Heart right ventricle (tissue), 16 donors: ENCODE data around the gene ZNF426. TPM values are rescaled to one million over a fixed set of nuclear protein-coding genes. Genes with fewer than 3 reads are reported as not detected.
A peak's percentile ranks its signal among the peaks of the same experiment; 100 is the strongest.
"Not testable (repeated sequence)": the region's sequence is repeated elsewhere in the genome, so short reads cannot be mapped to it uniquely, and the experiment has no call there.

ENCODE experiments used
- ATAC-seq, 8 donors: fragments of 200-7000 bp; cut with Tn5 transposase; one replicate each; pipeline ENCODE4 v1.9.1; 2020; ENCODE audit warnings: mild to moderate bottlenecking in 8 of 8, moderate library complexity in 8 of 8, moderate number of reproducible peaks in 1 of 8
- DNase-seq, 2 donors: peaks; one replicate each; pipeline ENCODE4 v3.0.0-alpha.2; 2020
- H3K27ac ChIP-seq, 10 donors: fragments of 200-600 bp; sonication (generic) in 2 of 10; one replicate each; pipeline versions ENCODE4 v1.5.0 to v1.8.0; 2020 to 2022; ENCODE audit warnings: mild to moderate bottlenecking in 3 of 10
- H3K27me3 ChIP-seq, 7 donors: fragments of 200-600 bp; one replicate each; pipeline ENCODE4 v1.8.0; 2021 to 2022; ENCODE audit warnings: mild to moderate bottlenecking in 2 of 7
- H3K36me3 ChIP-seq, 9 donors: fragments of 200-600 bp; sonication (generic) in 1 of 9; one replicate each; pipeline versions ENCODE4 v1.5.0 to v1.8.0; 2020 to 2022; ENCODE audit warnings: mild to moderate bottlenecking in 2 of 9
- H3K4me1 ChIP-seq, 9 donors: fragments of 200-600 bp; sonication (generic) in 1 of 9; one replicate each; pipeline versions ENCODE4 v1.5.0 to v1.8.0; 2020 to 2022; ENCODE audit warnings: mild to moderate bottlenecking in 4 of 9
- H3K4me3 ChIP-seq, 10 donors: fragments of 200-600 bp; sonication (generic) in 2 of 10; one replicate each; pipeline versions ENCODE4 v1.5.0 to v1.8.0; 2020 to 2022; ENCODE audit warnings: mild to moderate bottlenecking in 7 of 10, moderate library complexity in 2 of 10
- H3K9me3 ChIP-seq, 11 donors: fragments of 200-600 bp in 10 of 11; sonication (generic) in 2 of 11; one replicate each; pipeline versions ENCODE4 v1.5.0 to v1.8.0; 2013 to 2022; ENCODE audit warnings: mild to moderate bottlenecking in 2 of 11, control low read depth in 1 of 11, moderate library complexity in 1 of 11
- WGBS, 2 donors: extraction: QIAGEN DNeasy Blood & Tissue Kit; methylation state at CpG; one replicate each; pipeline ENCODE4 v1.1.7; 2013; ENCODE audit warnings: inconsistent platforms in 1 of 2; 5-methylcytosine and 5-hydroxymethylcytosine counted together
- intact Hi-C, 10 donors: fragments of 100-400 bp; cut with DNase I; formaldehyde crosslinking; loops; one replicate each; pipeline versions ENCODE4 v1.11.1 to v1.14.2; 2022
- long read RNA-seq, 3 donors: library from polyadenylated mRNA; unstranded; transcript quantifications; one replicate each; pipeline ENCODE4 v2.0.0, GENCODE V29; 2020 to 2021
- polyA plus RNA-seq, 2 donors: library from polyadenylated mRNA; stranded (reverse); fragments of 200-250 nt; gene quantifications; one replicate each; pipeline ENCODE4 v1.2.3, GENCODE V29; 2013
- total RNA-seq, 10 donors: library from RNA; stranded (reverse); fragmentation: NEBNext Ultra II Directional in 3 of 10; extraction: Animal tissue kit (Norgen Biotek cat#: 25700) in 3 of 10; gene quantifications; one replicate each; pipeline versions ENCODE4 v1.2.1 to v1.2.4, GENCODE V29; 2021 to 2023
- TF ChIP-seq, protein P1 (sequence below), 9 donors: fragments of 200-600 bp; sonication (generic) in 2 of 9; IDR thresholded peaks; one replicate each; pipeline versions ENCODE4 v1.5.0 to v1.8.0; 2021 to 2022; ENCODE audit warnings: antibody characterized with exemption in 9 of 9, mild to moderate bottlenecking in 5 of 9, moderate library complexity in 1 of 9
- donor health status: Arrhythmogenic right ventricular cardiomyopathy.
- donor health status: ischemic (EF 13 %, LVEDD 7.1; RV severe dilation, severe dysfunction).
- donor health status: healthy with polysubstance abuse.
- donor health status: DM: no; HTN: yes; CAD: no.
- donor health status: DM: no; HTN: no; CAD: no.
- donor health status: ischemic (EF 25% LVEDD 6.9; RV normal size, moderate dysfunction).
- donor health status: ischemic (EF 25% LVEDD 5.7; RV mildly dilated, moderate dysfunction).
- donor health status: healthy.
- donor health status: DM: yes; HTN: yes; CAD: no.
- donor health status: Ischemic cardiomyopathy.
- donor health status: ischemic (EF 35%, LVEDD 5.7; RV mildly dilated, moderate dysfunction).
- donor health status: nonischemic (EF 11% LVEDD 7.7; RV severe dilation, severe dysfunction).
- donor health status: DM: yes; HTN: yes; CAD: no.
- donor health status: PGD.
- donor health status: ischemic (EF 29% LVEDD 5.4; RV normal size, mild dysfunction).
- donor health status: nonischemic (EF 23%, LVEDD 6.1; RV moderate dilation, normal function).

The ZNF426 gene
- total RNA-seq (10 to 100 TPM; 14.7 to 20.2 (median 17.0) TPM), polyA plus RNA-seq (1 to 10 TPM; 2.6 to 2.7 TPM)
- long read RNA-seq, donor 1, full-length matches to known transcripts: 3 of 20 reads
- long read RNA-seq, donor 1, partial matches to known transcripts: 8 of 20 reads
- long read RNA-seq, donor 1, other reads (novel, unspliced or antisense): 9 of 20 reads
- long read RNA-seq, donor 2, full-length matches to known transcripts: 8 of 19 reads
- long read RNA-seq, donor 2, partial matches to known transcripts: 8 of 19 reads
- long read RNA-seq, donor 2, other reads (novel, unspliced or antisense): 3 of 19 reads
- long read RNA-seq, donor 3, full-length matches to known transcripts: 9 of 39 reads
- long read RNA-seq, donor 3, partial matches to known transcripts: 18 of 39 reads
- long read RNA-seq, donor 3, other reads (novel, unspliced or antisense): 12 of 39 reads

DNA sequence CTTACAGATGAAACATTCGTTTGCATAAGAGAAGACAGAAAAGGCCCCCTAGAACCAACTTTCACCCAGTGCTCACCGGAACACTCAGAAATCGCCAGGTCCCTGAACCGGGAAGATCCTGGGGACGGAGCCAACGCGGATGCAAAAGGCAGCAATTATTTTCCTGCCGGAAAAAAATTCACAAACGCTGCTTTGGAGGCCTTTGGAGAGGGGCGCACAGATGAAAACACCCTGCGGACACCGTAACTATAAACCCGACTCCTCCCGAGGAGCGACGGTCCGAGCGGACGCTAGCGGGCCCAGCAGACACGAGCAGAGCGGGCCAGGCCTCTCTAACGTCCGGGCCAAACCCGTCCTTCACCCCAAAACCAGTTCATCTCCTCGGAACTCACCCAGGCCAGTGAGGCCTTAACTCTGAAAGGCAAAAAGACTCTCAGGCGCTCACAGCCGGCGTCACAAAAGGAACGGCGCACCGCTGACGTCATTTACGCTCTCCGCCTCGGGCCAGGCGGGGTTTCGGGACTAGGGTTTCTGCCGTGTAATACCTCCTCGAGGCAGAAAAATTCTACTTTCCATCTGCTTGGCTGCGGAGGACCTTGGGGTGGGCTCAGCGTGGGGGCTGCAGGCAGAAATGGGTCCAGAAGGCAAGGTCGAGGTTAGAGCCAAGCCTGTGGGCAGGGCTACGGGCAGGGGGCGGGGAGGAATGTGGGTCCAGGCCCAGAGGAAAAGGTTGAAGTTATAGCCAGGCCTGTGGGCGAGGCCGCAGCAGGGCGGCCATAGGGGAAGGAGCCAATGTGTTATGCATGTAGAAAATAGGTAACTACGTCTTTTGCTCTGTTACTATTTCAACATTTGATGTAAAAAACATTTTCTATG lies at the start of gene ZNF426:
Gene ZNF426, minus strand, starts transcription at position 463 of the 876 bp plus-strand sequence. CDS start 2,413 bp downstream, outside the sequence.
- H3K4me3 ChIP-seq: peak within 1 kb of the TSS; percentile 59 to 97 (median 80)
- intact Hi-C loops: loop anchor here in 3 of 10 donors (1.0 to 10.0 kb wide), 3 partner anchors 46 to 226 kb away; partner anchors contain the start of genes ZNF121 (in 1 of the 3) and ZNF266 (in 1 of the 3)
- H3K27me3 ChIP-seq: no peaks in the 10 kb centered on the region
- ATAC-seq (peak; percentile 97 to 99 (median 98)), DNase-seq (peak; percentile 87 to 90)
- H3K4me1 ChIP-seq: peaks cover 0 to 23% (median 16%) of the 10 kb centered on the region in 9 donors
- peaks cover 3 to 38% (median 33%) of the 10 kb centered on the region in 9 donors for H3K36me3 ChIP-seq
- H3K9me3 ChIP-seq: peaks cover 0 to 39% (median 7%) of the 10 kb centered on the region in 11 donors
- TF ChIP-seq, protein P1, sequence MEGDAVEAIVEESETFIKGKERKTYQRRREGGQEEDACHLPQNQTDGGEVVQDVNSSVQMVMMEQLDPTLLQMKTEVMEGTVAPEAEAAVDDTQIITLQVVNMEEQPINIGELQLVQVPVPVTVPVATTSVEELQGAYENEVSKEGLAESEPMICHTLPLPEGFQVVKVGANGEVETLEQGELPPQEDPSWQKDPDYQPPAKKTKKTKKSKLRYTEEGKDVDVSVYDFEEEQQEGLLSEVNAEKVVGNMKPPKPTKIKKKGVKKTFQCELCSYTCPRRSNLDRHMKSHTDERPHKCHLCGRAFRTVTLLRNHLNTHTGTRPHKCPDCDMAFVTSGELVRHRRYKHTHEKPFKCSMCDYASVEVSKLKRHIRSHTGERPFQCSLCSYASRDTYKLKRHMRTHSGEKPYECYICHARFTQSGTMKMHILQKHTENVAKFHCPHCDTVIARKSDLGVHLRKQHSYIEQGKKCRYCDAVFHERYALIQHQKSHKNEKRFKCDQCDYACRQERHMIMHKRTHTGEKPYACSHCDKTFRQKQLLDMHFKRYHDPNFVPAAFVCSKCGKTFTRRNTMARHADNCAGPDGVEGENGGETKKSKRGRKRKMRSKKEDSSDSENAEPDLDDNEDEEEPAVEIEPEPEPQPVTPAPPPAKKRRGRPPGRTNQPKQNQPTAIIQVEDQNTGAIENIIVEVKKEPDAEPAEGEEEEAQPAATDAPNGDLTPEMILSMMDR (IDR thresholded peaks at IDR 0.05): peak in 1 of 9 donors; percentile 12
- H3K27ac ChIP-seq: peak within 1 kb of the TSS; percentile 92 to 98 (median 95)
- WGBS, 2 donors: 1% methylated on average over 49 of the region's 49 CpGs

DNA sequence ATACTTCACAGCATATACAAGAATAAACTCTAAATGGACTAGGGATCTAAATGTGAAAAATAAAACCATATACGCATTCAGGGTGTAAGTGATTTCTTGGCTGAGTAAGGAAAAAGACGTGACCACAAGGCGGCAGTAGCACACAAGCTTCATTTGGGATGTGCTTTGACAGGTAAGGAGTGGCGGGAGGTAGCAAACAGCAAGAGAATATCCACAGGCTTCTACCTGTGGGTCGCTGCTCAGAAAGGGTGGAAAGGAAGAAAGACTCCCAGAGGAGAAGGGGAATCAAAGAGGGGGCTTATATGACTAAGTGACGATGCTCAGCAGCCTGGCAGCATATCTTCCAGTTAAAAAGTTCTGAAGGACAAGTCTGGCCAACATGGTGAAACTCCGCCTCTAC lies 48.3 kb upstream of the ZNF426 start:
- TF ChIP-seq, protein P1 (IDR thresholded peaks at IDR 0.05): peak; percentile 26 to 71 (median 65)
- WGBS, 2 donors: 17 to 18% methylated on average over 7 of the region's 7 CpGs

DNA sequence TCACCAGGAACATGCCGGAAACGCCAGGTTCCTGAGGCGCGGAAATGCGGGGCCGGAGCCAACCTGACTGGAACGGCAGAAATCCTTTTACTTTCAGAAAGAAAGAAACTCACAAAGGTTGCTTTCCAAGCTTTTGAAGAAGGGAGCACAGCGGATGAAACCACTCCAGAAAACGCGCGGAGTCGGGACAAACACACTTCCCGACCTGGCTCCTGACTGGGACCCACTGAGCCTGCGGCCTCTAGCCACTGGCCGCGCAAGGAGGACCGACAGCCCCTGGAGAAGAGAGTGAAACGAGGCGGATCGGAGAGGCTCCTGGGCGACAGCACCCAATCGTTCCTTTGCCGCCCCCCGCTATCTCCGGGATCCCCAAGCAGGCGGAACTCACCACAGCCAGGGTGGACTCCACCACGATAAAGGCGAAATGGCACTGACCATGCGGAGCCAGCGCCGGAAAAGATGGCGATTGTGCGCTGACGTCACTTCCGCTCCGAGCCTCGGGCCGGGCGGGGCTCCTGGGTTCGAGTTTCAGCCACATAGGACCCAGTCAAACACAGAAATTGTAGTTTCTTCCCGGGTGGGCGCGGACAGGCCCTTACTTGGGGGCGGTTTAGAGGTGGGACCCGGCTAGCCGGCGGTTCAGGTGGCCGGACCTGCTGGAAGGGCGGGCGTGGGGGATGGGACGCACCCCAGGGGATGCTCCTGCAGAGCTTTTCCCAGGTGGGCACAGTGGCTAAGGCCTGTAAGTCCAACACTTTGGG lies 45.8 kb upstream of the ZNF426 start, which contains the start of gene ZNF121:
Gene ZNF121, minus strand, starts transcription at position 432 of the 761 bp plus-strand sequence. CDS start 16,407 bp downstream, outside the sequence.
- TF ChIP-seq, protein P1 (IDR thresholded peaks at IDR 0.05): no peak
- H3K9me3 ChIP-seq: peaks cover 0 to 32% (median 0%) of the 10 kb centered on the region in 11 donors
- peaks cover 0 to 34% (median 20%) of the 10 kb centered on the region in 9 donors for H3K4me1 ChIP-seq
- WGBS, 2 donors: 0% methylated on average over 51 of the region's 51 CpGs
- H3K4me3 ChIP-seq: peak within 1 kb of the TSS; percentile 55 to 91 (median 78)
- peak within 1 kb of the TSS; percentile 72 to 95 (median 91) for H3K27ac ChIP-seq
- H3K36me3 ChIP-seq: peaks cover 0 to 26% (median 3%) of the 10 kb centered on the region in 9 donors
- peaks cover 0 to 12% (median 1%) of the 10 kb centered on the region in 7 donors for H3K27me3 ChIP-seq
- ATAC-seq (peak; percentile 95 to 98 (median 97)), DNase-seq (peak; percentile 85 to 87)
- intact Hi-C loops: loop anchor here in 6 of 10 donors (1.0 to 10.0 kb wide), 9 partner anchors 37 to 379 kb away; partner anchors contain the start of genes ZNF561 (in 2 of the 6), ZNF426 (in 1 of the 6), ZNF559 (in 1 of the 6) and ZNF699 (in 1 of the 6)

More for the DNA sequence above, 48.3 kb upstream of the ZNF426 start:
- H3K4me3 ChIP-seq: no peak overlapping the region
- peak in 2 of 8 donors; percentile 27 to 34 for ATAC-seq
- DNase-seq: peak; percentile 37 to 47
- intact Hi-C loops: loop anchor here in 5 of 10 donors (1.0 to 10.0 kb wide), 7 partner anchors 36 to 382 kb away; partner anchors contain the start of genes ZNF426 (in 1 of the 5) and ZNF561 (in 1 of the 5)
- peaks cover 0 to 5% (median 0%) of the 10 kb centered on the region in 9 donors for H3K36me3 ChIP-seq
- no peak overlapping the region for H3K27ac ChIP-seq
- peaks cover 0 to 28% (median 20%) of the 10 kb centered on the region in 9 donors for H3K4me1 ChIP-seq
- peaks cover 0 to 7% (median 0%) of the 10 kb centered on the region in 11 donors for H3K9me3 ChIP-seq
- H3K27me3 ChIP-seq: peaks cover 0 to 17% (median 3%) of the 10 kb centered on the region in 7 donors

DNA sequence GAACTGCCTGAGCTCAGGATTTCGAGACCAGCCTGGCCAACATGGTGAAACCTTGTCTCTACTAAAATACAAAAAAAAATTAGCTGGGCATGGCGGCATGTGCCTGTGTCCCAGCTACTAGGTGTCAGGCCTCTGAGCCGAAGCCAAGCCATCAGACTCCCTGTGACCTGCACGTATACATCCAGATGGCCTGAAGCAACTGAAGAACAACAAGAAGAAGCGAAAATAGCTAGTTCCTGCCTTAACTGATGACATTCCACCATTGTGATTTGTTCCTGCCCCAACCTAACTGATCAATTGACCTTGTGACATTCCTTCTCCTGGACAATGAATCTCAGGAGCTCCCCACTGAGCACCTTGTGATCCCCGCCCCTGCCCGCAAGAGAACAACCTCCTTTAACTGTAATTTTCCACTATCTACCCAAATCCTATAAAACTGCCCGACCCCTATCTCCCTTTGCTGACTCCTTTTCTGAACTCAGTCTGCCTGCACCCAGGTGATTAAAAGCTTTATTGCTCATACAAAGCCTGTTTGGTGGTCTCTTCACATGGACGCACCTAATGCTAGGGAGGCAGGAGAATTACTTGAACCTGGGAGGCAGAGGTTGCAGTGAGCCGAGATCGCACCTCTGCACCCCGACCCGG lies 43.8 kb upstream of the ZNF426 start:
- WGBS, 2 donors: 82 to 89% methylated on average over 13 of the region's 13 CpGs
- Histone ChIP-seq H3K4me1 (peaks cover 0 to 34% (median 20%) of the 10 kb centered on the region in 9 donors), H3K4me3 (peak overlapping the region in 1 of 10 donors; percentile 69), H3K9me3 (peaks cover 0 to 52% (median 14%) of the 10 kb centered on the region in 11 donors), H3K36me3 (peaks cover 0 to 47% (median 6%) of the 10 kb centered on the region in 9 donors), H3K27ac (peak overlapping the region in 2 of 10 donors; percentile 1 to 9)
- ATAC-seq, DNase-seq, H3K27me3 ChIP-seq: not testable (repeated sequence)
- intact Hi-C loops: loop anchor here in 5 of 10 donors (5.0 to 10.0 kb wide), 6 partner anchors 40 to 377 kb away; partner anchors contain the start of genes ZNF426 (in 1 of the 5), ZNF561 (in 1 of the 5) and ZNF699 (in 1 of the 5)
